ENCODE measurements around the gene SIN3A. TPM values are rescaled to one million over a fixed set of nuclear protein-coding genes. Genes with fewer than 3 reads are reported as not detected.
"Not testable (repeated sequence)": the region's sequence is repeated elsewhere in the genome, so short reads cannot be mapped to it uniquely, and the experiment has no call there.

Gene SIN3A
- total RNA-seq, 2 experiments from 2014 or later = 44.2 to 103 TPM

DNA sequence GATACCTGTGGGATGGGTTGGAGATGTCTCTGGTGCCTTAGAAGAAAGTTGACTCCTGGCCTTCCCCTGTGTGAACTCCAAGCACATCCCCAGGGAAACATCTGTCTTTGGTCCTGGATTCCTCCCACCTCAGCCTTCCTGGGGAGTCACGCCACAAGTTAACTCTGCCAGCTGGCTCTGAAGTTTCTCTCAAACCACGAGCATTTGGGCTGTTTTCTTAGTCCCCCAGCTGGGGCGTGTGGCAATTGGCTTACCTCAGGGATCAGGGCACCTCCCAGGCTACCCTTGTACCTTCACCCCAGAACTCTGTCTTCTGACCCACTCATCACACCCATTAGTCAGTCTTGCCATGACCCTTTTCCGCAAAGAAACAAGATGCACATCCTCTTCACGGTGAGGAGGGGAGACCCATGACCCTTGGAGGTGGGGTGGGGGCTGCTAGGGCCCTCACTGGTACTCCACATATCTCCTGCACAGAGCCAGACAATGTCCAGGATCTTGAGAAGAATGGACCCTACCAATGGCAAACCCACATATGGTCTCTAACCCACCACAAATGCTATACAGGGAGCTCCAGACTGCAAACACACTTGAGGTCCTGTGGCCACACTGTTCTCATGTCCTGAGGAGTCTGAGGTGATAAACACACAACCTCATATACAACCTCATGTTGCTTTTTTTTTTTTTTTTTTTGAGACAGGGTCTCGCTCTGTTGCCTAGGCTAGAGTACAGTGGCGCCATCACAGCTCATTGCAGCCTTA is 100.7 kb downstream of the SIN3A start:
- TF ChIP-seq EZH2phosphoT487 (IDR thresholded peaks at IDR 0.05; ENCODE audit: borderline replicate concordance, low read depth, low read length) (no peak), CTCF (conservative IDR thresholded peaks at IDR 0.05; ENCODE audit: low read length) (no peak)
- Histone ChIP-seq H4K20me1 (ENCODE audit: insufficient read depth, low read length) (no peaks in the 10 kb centered on the region), H3K4me3 (ENCODE audit: low read depth, low read length, poor library complexity, severe bottlenecking) (no peak overlapping the region), H3K27ac (ENCODE audit: low read depth, low read length, poor library complexity, severe bottlenecking) (peak overlapping the region; percentile 47), H3K9me2 (ENCODE audit: insufficient read depth, low read length) (no peaks in the 10 kb centered on the region), H3K36me3 (ENCODE audit: insufficient read depth, low read length) (peaks cover 68% of the 10 kb centered on the region), H2AFZ (ENCODE audit: low read length) (no peak overlapping the region), H3K4me1 (ENCODE audit: insufficient read depth, low read length, poor library complexity, severe bottlenecking) (peaks cover 39% of the 10 kb centered on the region), H3K79me2 (ENCODE audit: insufficient read depth, low read depth, low read length) (no peaks in the 10 kb centered on the region), H3K9me3 (ENCODE audit: low read length) (no peaks in the 10 kb centered on the region; the same call in 1 of the 2 replicates), H3K4me2 (ENCODE audit: low read length) (no peak overlapping the region)
- intact Hi-C loops (cut with micrococcal nuclease; ENCODE audit: unreplicated experiment) = no loop called here
- ChIA-PET CTCF (ENCODE audit: unreplicated experiment) (no interaction called here), POLR2A (no interaction called here)
- DNase-seq (ENCODE audit: low spot score) = no peak
- no TSS peak for BruUV-seq (replicated peaks)

DNA sequence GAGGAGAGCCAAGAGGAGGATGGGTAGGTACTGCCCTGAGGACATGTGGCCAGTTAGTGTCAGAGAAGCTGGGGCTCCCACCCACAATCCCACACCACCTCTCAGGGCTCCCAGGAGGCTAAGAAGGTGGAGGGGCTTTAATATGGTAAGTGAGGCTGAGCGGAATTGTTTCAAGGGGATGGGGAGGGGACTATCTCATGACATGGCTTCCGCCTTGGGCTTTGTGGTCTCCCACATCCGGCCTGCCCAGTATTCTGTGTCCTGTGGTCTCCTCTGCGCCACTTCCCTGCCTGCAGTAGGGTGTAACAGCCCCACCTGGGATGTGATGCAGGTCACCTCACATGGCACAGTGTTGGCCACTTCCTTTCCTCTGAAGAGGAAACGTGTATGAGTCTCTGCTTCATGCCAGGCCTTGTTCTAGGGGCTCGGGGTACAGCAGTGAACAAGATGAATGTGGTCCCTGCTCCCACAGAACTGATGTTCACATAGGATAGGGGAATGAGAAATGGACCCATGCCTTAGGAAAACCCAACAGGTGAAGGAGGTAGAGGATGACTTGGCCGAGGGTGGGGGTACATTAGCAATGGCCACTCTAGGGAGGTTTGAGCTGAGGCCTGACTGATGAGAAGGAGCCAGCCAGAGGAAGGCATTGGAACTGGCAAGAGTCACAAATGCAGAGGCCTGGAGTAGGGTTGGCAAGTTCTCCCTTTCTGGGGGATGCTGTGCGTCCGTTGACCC is 101.5 kb downstream of the SIN3A start:
- no peaks in the 10 kb centered on the region for H3K79me2 ChIP-seq (ENCODE audit: insufficient read depth, low read depth, low read length)
- H3K4me1 ChIP-seq (ENCODE audit: insufficient read depth, low read length, poor library complexity, severe bottlenecking) = peaks cover 44% of the 10 kb centered on the region
- no peak for TF ChIP-seq EZH2phosphoT487 (IDR thresholded peaks at IDR 0.05; ENCODE audit: borderline replicate concordance, low read depth, low read length)
- no peak for TF ChIP-seq CTCF (conservative IDR thresholded peaks at IDR 0.05; ENCODE audit: low read length)
- H3K9me2 ChIP-seq (ENCODE audit: insufficient read depth, low read length) = no peaks in the 10 kb centered on the region
- POLR2A ChIA-PET = no interaction called here
- no peak overlapping the region for H2AFZ ChIP-seq (ENCODE audit: low read length)
- H3K4me3 ChIP-seq (ENCODE audit: low read depth, low read length, poor library complexity, severe bottlenecking) = peak overlapping the region; percentile 88
- DNase-seq (ENCODE audit: low spot score) = peak; percentile 83
- TSS peak; percentile 62 for BruUV-seq (replicated peaks)
- H3K27ac ChIP-seq (ENCODE audit: low read depth, low read length, poor library complexity, severe bottlenecking) = peak overlapping the region; percentile 47
- intact Hi-C loops (cut with micrococcal nuclease; ENCODE audit: unreplicated experiment) = loop anchor here (5.0 kb wide), 1 partner anchor 292 kb away; the partner anchor contains the start of gene IMP3
- no peaks in the 10 kb centered on the region; the same call in 1 of the 2 replicates for H3K9me3 ChIP-seq (ENCODE audit: low read length)
- CTCF ChIA-PET (ENCODE audit: unreplicated experiment) = no interaction called here
- H4K20me1 ChIP-seq (ENCODE audit: insufficient read depth, low read length) = no peaks in the 10 kb centered on the region
- peaks cover 61% of the 10 kb centered on the region for H3K36me3 ChIP-seq (ENCODE audit: insufficient read depth, low read length)
- peak overlapping the region; percentile 89 for H3K4me2 ChIP-seq (ENCODE audit: low read length)

DNA sequence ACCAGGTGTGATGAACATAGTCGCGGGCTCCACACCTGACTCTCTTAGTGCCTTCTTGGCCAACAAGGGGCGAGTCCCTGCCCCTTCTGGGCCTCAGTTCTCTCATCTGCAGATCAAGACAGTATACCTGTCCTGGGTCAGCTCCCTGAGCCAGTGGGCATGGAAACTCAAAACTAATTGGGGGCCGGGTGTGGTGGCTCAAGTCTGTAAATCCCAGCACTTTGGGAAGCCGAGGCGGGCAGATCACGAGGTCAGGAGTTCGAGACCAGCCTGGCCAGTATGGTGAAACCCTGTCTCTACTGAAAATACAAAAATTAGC is 102.2 kb downstream of the SIN3A start:
- peaks cover 56% of the 10 kb centered on the region for H3K36me3 ChIP-seq (ENCODE audit: insufficient read depth, low read length)
- CTCF ChIA-PET (ENCODE audit: unreplicated experiment) = not testable (repeated sequence)

More for the DNA sequence above, 102.2 kb downstream of the SIN3A start:
- BruUV-seq (replicated peaks); DNase-seq (ENCODE audit: low spot score); H3K79me2 ChIP-seq (ENCODE audit: insufficient read depth, low read depth, low read length); H3K9me3 ChIP-seq (ENCODE audit: low read length); POLR2A ChIA-PET; H3K9me2 ChIP-seq (ENCODE audit: insufficient read depth, low read length); H4K20me1 ChIP-seq (ENCODE audit: insufficient read depth, low read length); H2AFZ ChIP-seq (ENCODE audit: low read length): not testable (repeated sequence)
- H3K27ac ChIP-seq (ENCODE audit: low read depth, low read length, poor library complexity, severe bottlenecking) = peak overlapping the region; percentile 47
- peak overlapping the region; percentile 88 for H3K4me3 ChIP-seq (ENCODE audit: low read depth, low read length, poor library complexity, severe bottlenecking)
- intact Hi-C loops (cut with micrococcal nuclease; ENCODE audit: unreplicated experiment) = loop anchor here (5.0 kb wide), 1 partner anchor 293 kb away; the partner anchor contains the start of gene IMP3
- peak overlapping the region; percentile 89; the same call in 1 of the 2 replicates for H3K4me2 ChIP-seq (ENCODE audit: low read length)
- peaks cover 50% of the 10 kb centered on the region for H3K4me1 ChIP-seq (ENCODE audit: insufficient read depth, low read length, poor library complexity, severe bottlenecking)

Data from OCI-LY7 (cell line).